IPS-18a (cell line): Measurements from ENCODE around the gene C2orf81.

Experiments
- H3K27ac ChIP-seq: one replicate; pipeline ENCODE4 v1.5.1; 2013; ENCODE audit warnings: low read length
- H3K27me3 ChIP-seq: one replicate; pipeline ENCODE4 v1.6.1; 2013; ENCODE audit warnings: mild to moderate bottlenecking, low read length; ENCODE audit not compliant: control insufficient read depth, insufficient read depth
- H3K36me3 ChIP-seq: one replicate; pipeline ENCODE4 v1.6.1; 2013; ENCODE audit warnings: low read depth, low read length; ENCODE audit not compliant: control insufficient read depth
- H3K4me1 ChIP-seq: one replicate; pipeline ENCODE4 v1.6.1; 2013; ENCODE audit warnings: low read depth, low read length; ENCODE audit not compliant: control insufficient read depth
- H3K4me3 ChIP-seq: one replicate; pipeline ENCODE4 v1.5.1; 2013; ENCODE audit warnings: low read length
- H3K9ac ChIP-seq: one replicate; pipeline ENCODE4 v1.6.1; 2013; ENCODE audit warnings: mild to moderate bottlenecking, low read length, moderate library complexity
- H3K9me3 ChIP-seq: one replicate; pipeline ENCODE4 v1.6.1; 2013; ENCODE audit warnings: low read depth, low read length; ENCODE audit not compliant: control insufficient read depth

C2orf81 gene

DNA sequence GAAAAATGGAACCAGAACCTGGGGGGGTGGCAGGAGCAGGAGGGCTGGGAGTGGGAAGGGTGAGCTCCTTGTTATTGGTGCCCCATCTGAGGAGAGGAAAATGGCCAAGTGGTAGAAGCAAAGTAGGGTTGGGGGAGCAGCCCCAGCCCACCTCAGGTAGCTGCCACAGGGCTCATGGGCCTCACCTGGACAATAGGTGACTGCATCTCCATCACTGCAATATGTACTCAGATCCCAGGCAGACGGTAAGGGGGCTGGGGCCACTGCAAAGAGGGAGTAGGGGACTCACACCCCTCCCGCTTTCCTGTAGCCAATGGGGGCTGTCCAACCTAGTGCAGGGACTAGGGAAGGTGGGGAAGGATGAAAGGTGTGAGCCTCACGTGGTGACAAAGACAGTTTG lies 4.2 kb downstream of the C2orf81 start:
- no peaks in the 10 kb centered on the region for H3K4me1 ChIP-seq
- no peak overlapping the region for H3K9ac ChIP-seq
- no peak overlapping the region for H3K27ac ChIP-seq
- H3K9me3 ChIP-seq: no peaks in the 10 kb centered on the region
- no peaks in the 10 kb centered on the region for H3K36me3 ChIP-seq
- peaks cover 5% of the 10 kb centered on the region for H3K27me3 ChIP-seq
- no peak overlapping the region for H3K4me3 ChIP-seq

- H3K36me3 ChIP-seq: no peaks in the 10 kb centered on the region
- H3K4me1 ChIP-seq: no peaks in the 10 kb centered on the region
- H3K27ac ChIP-seq: no peak overlapping the region
- peaks cover 5% of the 10 kb centered on the region for H3K27me3 ChIP-seq
- H3K9me3 ChIP-seq: no peaks in the 10 kb centered on the region
- H3K4me3 ChIP-seq: no peak overlapping the region
- H3K9ac ChIP-seq: no peak overlapping the region
These were observed 4.6 kb downstream of the C2orf81 start for GRCh38 chr2:74416778-74417177.

DNA sequence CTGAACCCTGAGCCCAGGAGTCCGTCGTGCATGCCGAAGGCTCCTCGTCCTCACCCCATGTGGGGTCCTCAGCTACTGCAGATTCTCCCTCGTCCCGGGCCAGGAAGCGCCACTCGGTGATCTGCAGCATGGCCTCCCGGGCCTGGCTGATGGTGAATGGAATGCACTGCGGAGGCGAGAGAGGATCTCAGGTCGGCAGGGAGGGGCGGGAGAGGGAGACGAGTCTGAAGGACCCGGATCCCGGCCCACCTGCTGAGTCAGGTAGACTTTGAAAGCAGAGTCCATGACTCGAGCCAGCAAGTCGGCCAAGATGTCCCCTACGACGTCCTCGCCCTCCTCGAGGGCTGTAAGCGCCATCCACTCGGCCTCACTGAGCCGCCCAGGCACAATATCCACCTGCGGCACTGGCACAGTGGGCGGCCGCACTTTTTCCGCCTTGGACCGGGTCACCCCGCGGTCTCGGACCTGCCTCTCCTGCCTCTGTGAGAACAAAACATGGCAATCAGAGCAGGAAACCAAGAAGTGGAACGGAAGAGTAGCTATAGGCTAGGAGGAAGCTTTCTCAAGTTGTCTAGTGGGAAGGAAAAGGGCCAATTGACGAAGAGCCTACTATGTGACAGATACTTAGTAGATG lies 5.5 kb downstream of the C2orf81 start:
- Histone ChIP-seq H3K27me3 (peaks cover 5% of the 10 kb centered on the region), H3K9ac (no peak overlapping the region), H3K36me3 (no peaks in the 10 kb centered on the region), H3K27ac (no peak overlapping the region), H3K4me1 (no peaks in the 10 kb centered on the region), H3K9me3 (no peaks in the 10 kb centered on the region), H3K4me3 (no peak overlapping the region)

- no peaks in the 10 kb centered on the region for H3K4me1 ChIP-seq
- H3K27ac ChIP-seq: no peak overlapping the region
- no peaks in the 10 kb centered on the region for H3K9me3 ChIP-seq
- no peaks in the 10 kb centered on the region for H3K36me3 ChIP-seq
- H3K9ac ChIP-seq: no peak overlapping the region
- peaks cover 1% of the 10 kb centered on the region for H3K27me3 ChIP-seq
- H3K4me3 ChIP-seq: no peak overlapping the region
These were observed 6.3 kb downstream of the C2orf81 start for GRCh38 chr2:74414881-74415761.

DNA sequence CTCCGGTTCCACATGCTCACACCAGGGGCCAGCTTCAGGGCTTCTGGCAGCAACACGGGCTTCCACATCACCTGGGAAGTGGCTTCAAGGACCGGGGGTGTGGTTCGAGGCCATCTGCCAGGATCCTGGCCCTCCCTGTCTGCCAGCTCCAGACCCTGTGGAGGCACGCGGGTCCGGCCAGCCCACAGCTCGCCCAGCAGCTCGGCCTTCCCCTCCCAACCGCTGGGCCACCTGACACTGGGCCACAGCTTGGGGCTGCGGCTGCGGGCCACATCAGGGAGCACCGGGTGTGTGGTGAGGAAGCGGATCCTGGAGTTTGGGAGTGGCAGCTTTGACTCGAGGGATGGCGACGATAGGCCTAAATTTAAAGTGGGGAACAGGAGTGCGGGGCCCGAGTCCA lies 7.0 kb downstream of the C2orf81 start:
- no peak overlapping the region for H3K27ac ChIP-seq
- no peaks in the 10 kb centered on the region for H3K9me3 ChIP-seq
- no peak overlapping the region for H3K4me3 ChIP-seq
- H3K36me3 ChIP-seq: no peaks in the 10 kb centered on the region
- H3K27me3 ChIP-seq: no peaks in the 10 kb centered on the region
- no peaks in the 10 kb centered on the region for H3K4me1 ChIP-seq
- no peak overlapping the region for H3K9ac ChIP-seq

DNA sequence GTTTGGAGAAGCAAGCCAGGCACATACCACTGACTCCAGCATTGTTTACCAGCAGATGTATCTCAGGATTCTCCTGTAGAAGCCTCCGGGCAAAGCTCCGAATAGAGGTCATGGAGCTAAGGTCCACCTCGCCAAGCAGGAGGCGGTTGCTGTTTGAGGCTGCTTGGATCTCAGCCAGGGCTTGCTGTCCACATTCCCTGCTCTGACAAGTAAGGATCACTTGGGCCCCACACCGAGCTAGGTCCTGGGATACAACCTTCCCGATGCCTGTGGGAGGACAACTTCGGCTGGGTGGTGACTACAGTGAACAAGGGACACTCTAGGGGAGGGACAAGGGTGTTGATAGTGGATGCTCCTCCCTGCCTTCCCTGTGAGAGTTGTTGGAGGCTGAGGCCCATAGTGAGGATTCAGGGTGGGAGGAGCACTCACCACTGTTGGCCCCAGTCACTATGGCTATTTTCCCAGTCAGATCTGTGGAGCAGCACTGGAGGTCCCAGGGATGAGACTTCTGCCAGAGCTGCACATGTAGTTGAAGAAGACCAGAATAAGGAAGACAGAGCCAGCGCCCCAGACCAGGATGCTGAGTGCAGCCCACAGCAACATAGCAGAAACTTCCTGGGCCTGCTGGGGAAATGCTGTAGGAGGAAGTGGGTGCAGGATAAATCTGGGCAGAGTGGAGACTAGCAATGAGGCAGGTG lies 8.3 kb downstream of the C2orf81 start:
- H3K27ac ChIP-seq: no peak overlapping the region
- peaks cover 1% of the 10 kb centered on the region for H3K27me3 ChIP-seq
- H3K9me3 ChIP-seq: no peaks in the 10 kb centered on the region
- H3K36me3 ChIP-seq: no peaks in the 10 kb centered on the region
- no peaks in the 10 kb centered on the region for H3K4me1 ChIP-seq
- no peak overlapping the region for H3K4me3 ChIP-seq
- no peak overlapping the region for H3K9ac ChIP-seq

DNA sequence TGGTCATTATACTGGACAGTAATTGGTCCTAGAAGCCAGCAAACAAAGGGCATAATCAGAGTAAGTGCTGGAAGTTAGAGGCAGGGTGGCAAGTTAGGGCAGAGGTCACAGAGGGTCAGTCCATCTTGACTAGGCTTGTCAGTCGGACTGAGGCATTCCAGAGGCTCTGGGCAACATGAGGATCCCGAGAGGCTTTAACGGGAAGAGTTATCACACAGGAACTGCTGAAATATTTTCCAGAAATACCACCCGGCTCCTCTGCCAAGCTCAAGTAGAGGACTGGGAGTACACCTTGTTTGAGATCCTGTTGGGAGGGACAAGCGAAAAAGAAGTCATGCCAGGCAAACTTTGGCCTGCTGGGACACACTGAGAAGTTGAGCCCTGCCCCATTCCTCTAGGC lies 13.7 kb downstream of the C2orf81 start:
- H3K4me1 ChIP-seq: no peaks in the 10 kb centered on the region

DNA sequence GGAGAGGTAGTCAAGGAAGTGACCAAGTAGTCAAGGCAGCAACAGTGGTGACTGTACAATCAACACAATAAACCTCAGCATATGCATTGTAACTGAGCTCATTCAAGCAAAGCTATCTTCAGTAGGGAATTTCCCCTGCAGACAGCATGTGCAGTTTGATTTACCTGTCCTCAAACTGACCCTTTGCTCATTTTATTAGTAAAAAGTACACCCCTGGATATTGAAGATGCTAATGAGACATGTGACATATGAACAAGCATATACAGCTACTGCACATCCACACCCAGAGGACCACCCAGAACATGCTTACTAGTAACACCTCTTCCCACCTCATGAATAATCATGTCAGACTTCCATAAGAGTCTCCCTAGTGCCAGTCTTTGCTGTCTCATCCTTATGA lies 15.4 kb downstream of the C2orf81 start:
- H3K27me3 ChIP-seq: peaks cover 3% of the 10 kb centered on the region
- no peaks in the 10 kb centered on the region for H3K36me3 ChIP-seq
- H3K9me3 ChIP-seq: no peaks in the 10 kb centered on the region
- H3K27ac ChIP-seq: no peak overlapping the region
- H3K4me1 ChIP-seq: no peaks in the 10 kb centered on the region
- H3K9ac ChIP-seq: no peak overlapping the region
- H3K4me3 ChIP-seq: no peak overlapping the region

More for the DNA sequence above, 13.7 kb downstream of the C2orf81 start:
- H3K4me3 ChIP-seq: no peak overlapping the region
- no peak overlapping the region for H3K27ac ChIP-seq
- no peaks in the 10 kb centered on the region for H3K36me3 ChIP-seq
- H3K9me3 ChIP-seq: no peaks in the 10 kb centered on the region
- no peak overlapping the region for H3K9ac ChIP-seq
- H3K27me3 ChIP-seq: peaks cover 3% of the 10 kb centered on the region

- Histone ChIP-seq H3K4me1 (no peaks in the 10 kb centered on the region), H3K27ac (no peak overlapping the region), H3K9me3 (no peaks in the 10 kb centered on the region), H3K4me3 (no peak overlapping the region), H3K36me3 (no peaks in the 10 kb centered on the region), H3K27me3 (no peaks in the 10 kb centered on the region), H3K9ac (no peak overlapping the region)
These were observed 19.5 kb downstream of the C2orf81 start for GRCh38 chr2:74401891-74402290.

DNA sequence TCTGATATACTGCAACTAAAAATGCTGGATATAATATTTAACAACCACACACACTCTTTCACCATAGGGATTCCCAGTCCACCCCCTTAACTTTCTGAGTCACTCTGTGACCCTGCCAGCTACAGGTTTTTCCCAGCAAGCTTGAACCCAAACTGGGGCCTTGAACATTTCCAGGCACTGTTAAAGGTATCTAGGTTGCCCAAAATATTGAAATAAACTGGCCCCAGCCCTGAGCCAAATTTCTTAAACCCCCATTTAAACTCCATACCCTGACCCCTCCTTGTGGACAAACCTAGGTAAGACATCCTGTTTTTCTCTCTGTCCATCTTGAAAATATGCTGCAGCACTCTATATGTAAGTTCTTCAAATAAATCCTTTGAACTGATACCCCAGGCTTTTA lies 21.6 kb downstream of the C2orf81 start:
- Histone ChIP-seq H3K9ac (no peak overlapping the region), H3K27ac (no peak overlapping the region), H3K4me3 (no peak overlapping the region)

GRCh38 chr2:74396149-74396548 lies 25.3 kb downstream of the C2orf81 start:
- Histone ChIP-seq H3K36me3 (no peaks in the 10 kb centered on the region), H3K9me3 (no peaks in the 10 kb centered on the region), H3K9ac (no peak overlapping the region), H3K27ac (no peak overlapping the region), H3K27me3 (no peaks in the 10 kb centered on the region), H3K4me3 (no peak overlapping the region), H3K4me1 (no peaks in the 10 kb centered on the region)

More for the DNA sequence above, 21.6 kb downstream of the C2orf81 start:
- Histone ChIP-seq H3K27me3 (no peaks in the 10 kb centered on the region), H3K9me3 (no peaks in the 10 kb centered on the region), H3K4me1 (no peaks in the 10 kb centered on the region), H3K36me3 (no peaks in the 10 kb centered on the region)
